IMR-90 (cell line): Measurements from ENCODE around the gene RPL10A. TPM values are rescaled to one million over a fixed set of nuclear protein-coding genes. Genes with fewer than 3 reads are reported as not detected.

Experiments
- ATAC-seq: fragments of 200-7000 bp; cut with Tn5 transposase; 2 replicates; pipeline ENCODE4 v1.9.1; 2020; ENCODE audit warnings: low read depth, mild to moderate bottlenecking, moderate library complexity
- BruUV-seq: library from RNA; stranded (reverse); fragments of 400-500 nt; replicated peaks from 2 replicates; lab custom pipeline; 2021; lab: Mats Ljungman, UMichigan
- CTCF ChIA-PET: fragments of 300-600 bp; formaldehyde crosslinking; extraction: SDS; loops from one replicate; lab custom pipeline; 2021; ENCODE audit warnings: antibody characterized with exemption; lab: Yijun Ruan, JAX
- POLR2A ChIA-PET: fragments of 300-600 bp; sonication (Branson Sonifier 250); formaldehyde crosslinking; loops from one replicate; lab custom pipeline; 2022; ENCODE audit warnings: antibody characterized with exemption; ENCODE audit not compliant: unreplicated experiment; lab: Charles Lee
- DNase-seq: peaks from one replicate; pipeline ENCODE4 v3.0.0; 2013
- H2AFZ ChIP-seq: replicated peaks from 2 replicates; pipeline ENCODE3; 2013; ENCODE audit warnings: low read length, mild to moderate bottlenecking; ENCODE audit not compliant: poor library complexity
- H2AK5ac ChIP-seq: 2 replicates; pipeline ENCODE4 v1.6.1; 2013; ENCODE audit warnings: low read depth, low read length, inconsistent platforms
- H2AK9ac ChIP-seq: replicated peaks from 2 replicates; pipeline ENCODE3; 2013; ENCODE audit warnings: mild to moderate bottlenecking, low read depth, low read length, moderate library complexity; ENCODE audit not compliant: poor library complexity
- H2BK120ac ChIP-seq: 2 replicates; pipeline ENCODE4 v1.6.1; 2013; ENCODE audit warnings: low read depth, low read length, inconsistent platforms
- H2BK15ac ChIP-seq: 3 replicates; pipeline ENCODE4 v1.6.1; 2013; ENCODE audit warnings: low read depth, low read length, inconsistent platforms
- H2BK20ac ChIP-seq: 2 replicates; pipeline ENCODE4 v1.6.1; 2013; ENCODE audit warnings: low read depth, mild to moderate bottlenecking, inconsistent platforms, low read length, moderate library complexity
- H2BK5ac ChIP-seq: 2 replicates; pipeline ENCODE4 v1.6.1; 2013; ENCODE audit warnings: mild to moderate bottlenecking, low read depth, low read length, inconsistent platforms; ENCODE audit not compliant: poor library complexity, severe bottlenecking
- H3K14ac ChIP-seq: replicated peaks from 2 replicates; pipeline ENCODE4 v1.6.1; 2013; ENCODE audit warnings: low read depth, low read length, inconsistent platforms
- H3K18ac ChIP-seq: 2 replicates; pipeline ENCODE4 v1.6.1; 2013; ENCODE audit warnings: low read depth, low read length, control low read depth
- H3K23ac ChIP-seq: 2 replicates; pipeline ENCODE4 v1.6.1; 2013; ENCODE audit warnings: low read depth, low read length, inconsistent platforms
- H3K27ac ChIP-seq: 2 replicates; pipeline ENCODE4 v1.5.1; 2013; ENCODE audit warnings: mild to moderate bottlenecking, control low read depth, low read length; ENCODE audit not compliant: insufficient read depth
- H3K27me3 ChIP-seq: 2 replicates; pipeline ENCODE4 v1.6.1; 2013; ENCODE audit warnings: low read length; ENCODE audit not compliant: control insufficient read depth, insufficient read depth
- H3K36me3 ChIP-seq: 2 replicates; pipeline ENCODE4 v1.6.1; 2013; ENCODE audit warnings: low read length, mixed read lengths; ENCODE audit not compliant: control insufficient read depth, insufficient read depth
- H3K4ac ChIP-seq: 2 replicates; pipeline ENCODE4 v1.6.1; 2013; ENCODE audit warnings: low read depth, low read length, inconsistent platforms
- H3K4me1 ChIP-seq: 2 replicates; pipeline ENCODE4 v1.6.1; 2013; ENCODE audit warnings: low read length, mixed read lengths; ENCODE audit not compliant: control insufficient read depth, insufficient read depth
- H3K4me2 ChIP-seq: 2 replicates; pipeline ENCODE4 v1.6.1; 2013; ENCODE audit warnings: low read depth, mild to moderate bottlenecking, control low read depth, low read length, moderate library complexity
- H3K4me3 ChIP-seq: 2 replicates; pipeline ENCODE4 v1.5.1; 2013; ENCODE audit warnings: low read depth, mild to moderate bottlenecking, control low read depth, low read length, moderate library complexity; ENCODE audit not compliant: insufficient read depth
- H3K56ac ChIP-seq: 2 replicates; pipeline ENCODE4 v1.6.1; 2013; ENCODE audit warnings: low read length, inconsistent platforms; ENCODE audit not compliant: insufficient read depth; ENCODE audit errors: extremely low read depth
- H3K79me1 ChIP-seq, 2 experiments: 2 replicates each; pipeline ENCODE4 v1.6.1; 2013; ENCODE audit warnings: low read length in 2 of 2, inconsistent platforms in 1 of 2, low read depth in 1 of 2
- H3K9ac ChIP-seq: 2 replicates; pipeline ENCODE4 v1.6.1; 2013; ENCODE audit warnings: low read depth, low read length, control low read depth
- H3K9me1 ChIP-seq: 2 replicates; pipeline ENCODE4 v1.6.1; 2013; ENCODE audit warnings: low read length, inconsistent platforms; ENCODE audit not compliant: insufficient read depth
- H3K9me3 ChIP-seq: 2 replicates; pipeline ENCODE4 v1.6.1; 2013; ENCODE audit warnings: low read length; ENCODE audit not compliant: control insufficient read depth, insufficient read depth
- H4K20me1 ChIP-seq: 2 replicates; pipeline ENCODE4 v1.6.1; 2013; ENCODE audit warnings: low read length, inconsistent platforms; ENCODE audit not compliant: insufficient read depth
- H4K5ac ChIP-seq: 2 replicates; pipeline ENCODE4 v1.6.1; 2013; ENCODE audit warnings: mild to moderate bottlenecking, low read depth, low read length, control low read depth
- H4K8ac ChIP-seq, 2 experiments: 2 replicates each; pipeline ENCODE4 v1.6.1; 2013; ENCODE audit warnings: low read depth in 2 of 2, low read length in 2 of 2, control low read depth in 1 of 2, inconsistent platforms in 1 of 2
- H4K91ac ChIP-seq: 2 replicates; pipeline ENCODE4 v1.6.1; 2013; ENCODE audit warnings: low read depth, low read length, inconsistent platforms; ENCODE audit not compliant: insufficient read depth
- BHLHE40 ChIP-seq: fragments of 150-350 bp; IDR thresholded peaks from 2 replicates; pipeline ENCODE4 v1.6.1; 2016; ENCODE audit warnings: mild to moderate bottlenecking, low read depth, low read length
- MAZ ChIP-seq: IDR thresholded peaks from 2 replicates; pipeline ENCODE4 v1.6.1; 2012; ENCODE audit warnings: low read depth, mild to moderate bottlenecking, low read length, improper control_type of control experiment, moderate library complexity, borderline replicate concordance
- POLR2A ChIP-seq: IDR thresholded peaks from 2 replicates; pipeline ENCODE4 v1.6.1; 2012; ENCODE audit warnings: mild to moderate bottlenecking, low read depth, low read length
- WGBS, 2 experiments: methylation state at CpG; one replicate each; pipeline versions ENCODE4 v1.1.5 to v1.1.7; 2013; ENCODE audit warnings: missing lambda C conversion rate in 2 of 2; ENCODE audit not compliant: insufficient read length in 1 of 2; ENCODE audit errors: extremely low coverage in 2 of 2; 5-methylcytosine and 5-hydroxymethylcytosine counted together
- dilution Hi-C: fragments of 300-500 bp; cut with HindIII; formaldehyde crosslinking; loops from one replicate; pipeline ENCODE4 v1.14.3; 2018; ENCODE audit warnings: low sequenced_read_pairs; ENCODE audit not compliant: unreplicated experiment
- in situ Hi-C: fragments of 300-500 bp; cut with MboI; formaldehyde crosslinking; loops from 3 replicates; pipeline ENCODE4 v1.14.3; 2019; ENCODE audit warnings: low sequenced_read_pairs, inconsistent platforms, mixed read lengths
- intact Hi-C: fragments of 100-400 bp; cut with micrococcal nuclease; formaldehyde crosslinking; loops from 2 replicates; pipeline ENCODE4 v1.10.0; 2022
- polyA plus RNA-seq, 3 experiments: library from polyadenylated mRNA; depleted of rRNA; stranded (reverse); fragments of >200 nt; gene quantifications; 2 replicates each; pipeline ENCODE4 v1.2.3, GENCODE V29; 2012; ENCODE audit warnings: low replicate concordance in 1 of 3
- total RNA-seq: library from RNA; depleted of rRNA; stranded (reverse); fragments of >200 nt; gene quantifications from 2 replicates; pipeline ENCODE4 v1.2.3, GENCODE V29; 2012
- TF ChIP-seq, protein P1 (sequence below): conservative IDR thresholded peaks from 2 replicates; pipeline ENCODE4 v1.5.1; 2012; ENCODE audit warnings: mild to moderate bottlenecking, low read depth, low read length, improper control_type of control experiment
- TF ChIP-seq, protein P2 (sequence below): fragments of 150-350 bp; IDR thresholded peaks from 2 replicates; pipeline ENCODE4 v1.6.1; 2016; ENCODE audit warnings: low read depth, mild to moderate bottlenecking, low read length, moderate library complexity, borderline replicate concordance

The RPL10A gene
- total and polyA plus RNA-seq, 2 of the 4 experiments (the other 2 are of a cell fraction) = 2,310 to 3,153 TPM

GRCh38 chr6:35496841-35497570 is 28.8 kb downstream of the RPL10A start, which contains the start of gene TEAD3:
Gene TEAD3, minus strand, starts transcription at chr6:35497079.
- peak within 1 kb of the TSS; percentile 38; the same call in 1 of the 2 replicates for H4K5ac ChIP-seq
- ATAC-seq (peak; percentile 71), DNase-seq (peak; percentile 56)
- H3K4me3 ChIP-seq = peak within 1 kb of the TSS; percentile 63
- 0 out of 2 replicates have a peak, but pooled peaks cover 5% of the 10 kb centered on the region for H3K36me3 ChIP-seq
- 0 out of 2 replicates have a peak within 1 kb of the TSS, but pooled peaks have one; percentile 42 for H2BK20ac ChIP-seq
- H2BK15ac ChIP-seq = 0 out of 3 replicates have a peak within 1 kb of the TSS, but pooled peaks have one; percentile 42
- peak within 1 kb of the TSS; percentile 77 for H3K56ac ChIP-seq
- peak within 1 kb of the TSS; percentile 52 to 73; a peak in 3 of 4 replicates for H4K8ac ChIP-seq
- ChIA-PET CTCF (interaction anchor here (1.0 to 1.1 kb wide), 2 partner anchors 7 to 155 kb away, joined by 3 to 4 read pairs; no protein-coding TSS in a partner anchor), POLR2A (interaction anchor here (0.6 to 1.1 kb wide), 3 partner anchors 15 to 886 kb away, joined by 3 to 5 read pairs (median 3); no protein-coding TSS in a partner anchor)
- H3K14ac ChIP-seq = peak within 1 kb of the TSS; percentile 92
- H3K23ac ChIP-seq = peak within 1 kb of the TSS; percentile 92
- peak within 1 kb of the TSS; percentile 84 for H3K27ac ChIP-seq
- peak within 1 kb of the TSS; percentile 94 for H3K4me2 ChIP-seq
- peak within 1 kb of the TSS; percentile 91 for H2AFZ ChIP-seq
- BruUV-seq = no TSS peak
- dilution Hi-C loops (no loop called here), intact Hi-C loops (no loop called here), in situ Hi-C loops (no loop called here)
- H3K27me3 ChIP-seq = no peaks in the 10 kb centered on the region
- H2BK5ac ChIP-seq = peak within 1 kb of the TSS; percentile 88
- peaks cover 12 to 57% of the 10 kb centered on the region in 2 experiments; a peak in 3 of 4 replicates for H3K79me1 ChIP-seq
- peak within 1 kb of the TSS; percentile 56 for H3K18ac ChIP-seq
- TF ChIP-seq, protein P1, sequence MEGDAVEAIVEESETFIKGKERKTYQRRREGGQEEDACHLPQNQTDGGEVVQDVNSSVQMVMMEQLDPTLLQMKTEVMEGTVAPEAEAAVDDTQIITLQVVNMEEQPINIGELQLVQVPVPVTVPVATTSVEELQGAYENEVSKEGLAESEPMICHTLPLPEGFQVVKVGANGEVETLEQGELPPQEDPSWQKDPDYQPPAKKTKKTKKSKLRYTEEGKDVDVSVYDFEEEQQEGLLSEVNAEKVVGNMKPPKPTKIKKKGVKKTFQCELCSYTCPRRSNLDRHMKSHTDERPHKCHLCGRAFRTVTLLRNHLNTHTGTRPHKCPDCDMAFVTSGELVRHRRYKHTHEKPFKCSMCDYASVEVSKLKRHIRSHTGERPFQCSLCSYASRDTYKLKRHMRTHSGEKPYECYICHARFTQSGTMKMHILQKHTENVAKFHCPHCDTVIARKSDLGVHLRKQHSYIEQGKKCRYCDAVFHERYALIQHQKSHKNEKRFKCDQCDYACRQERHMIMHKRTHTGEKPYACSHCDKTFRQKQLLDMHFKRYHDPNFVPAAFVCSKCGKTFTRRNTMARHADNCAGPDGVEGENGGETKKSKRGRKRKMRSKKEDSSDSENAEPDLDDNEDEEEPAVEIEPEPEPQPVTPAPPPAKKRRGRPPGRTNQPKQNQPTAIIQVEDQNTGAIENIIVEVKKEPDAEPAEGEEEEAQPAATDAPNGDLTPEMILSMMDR = peak; percentile 26; the same call in 1 of the 2 replicates
- peak; percentile 75 for TF ChIP-seq POLR2A
- TF ChIP-seq BHLHE40 = no peak; the same call in 1 of the 2 replicates
- TF ChIP-seq, protein P2, sequence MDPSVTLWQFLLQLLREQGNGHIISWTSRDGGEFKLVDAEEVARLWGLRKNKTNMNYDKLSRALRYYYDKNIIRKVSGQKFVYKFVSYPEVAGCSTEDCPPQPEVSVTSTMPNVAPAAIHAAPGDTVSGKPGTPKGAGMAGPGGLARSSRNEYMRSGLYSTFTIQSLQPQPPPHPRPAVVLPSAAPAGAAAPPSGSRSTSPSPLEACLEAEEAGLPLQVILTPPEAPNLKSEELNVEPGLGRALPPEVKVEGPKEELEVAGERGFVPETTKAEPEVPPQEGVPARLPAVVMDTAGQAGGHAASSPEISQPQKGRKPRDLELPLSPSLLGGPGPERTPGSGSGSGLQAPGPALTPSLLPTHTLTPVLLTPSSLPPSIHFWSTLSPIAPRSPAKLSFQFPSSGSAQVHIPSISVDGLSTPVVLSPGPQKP = no peak
- TF ChIP-seq MAZ = peak; percentile 90; the same call in 1 of the 2 replicates
- peaks cover 34% of the 10 kb centered on the region for H4K20me1 ChIP-seq
- H3K9ac ChIP-seq = peak within 1 kb of the TSS; percentile 98
- peak within 1 kb of the TSS; percentile 91 for H2AK5ac ChIP-seq
- peaks cover 40% of the 10 kb centered on the region for H3K4me1 ChIP-seq
- H3K9me1 ChIP-seq = peaks cover 38% of the 10 kb centered on the region
- peak within 1 kb of the TSS; percentile 82 for H4K91ac ChIP-seq
- 1% methylated on average over 19 of the region's 98 CpGs; no CpG with 5 or more reads in 1 of the 2 experiments for WGBS, 2 experiments
- H3K4ac ChIP-seq = peak within 1 kb of the TSS; percentile 97
- H3K9me3 ChIP-seq = no peaks in the 10 kb centered on the region
- peak within 1 kb of the TSS; percentile 55; the same call in 1 of the 2 replicates for H2BK120ac ChIP-seq
- peak within 1 kb of the TSS; percentile 97 for H2AK9ac ChIP-seq
